Muscle of back (tissue), 13 donors: ENCODE data around the gene GALR3. TPM values are rescaled to one million over a fixed set of nuclear protein-coding genes. Genes with fewer than 3 reads are reported as not detected.
"Not testable (repeated sequence)": the region's sequence is repeated elsewhere in the genome, so short reads cannot be mapped to it uniquely, and the experiment has no call there.

Source experiments
- DNase-seq, 3 donors: peaks; one replicate each; pipeline versions ENCODE4 v3.0.0 to v3.0.0-alpha.2; 2013
- long read RNA-seq, 9 donors: transcript quantifications; one replicate each; lab custom pipeline, GENCODE V29; 2026
- polyA plus RNA-seq, 10 donors: library from polyadenylated mRNA; unstranded; fragments of 120-200 nt; gene quantifications; one replicate each; pipeline ENCODE4 v1.2.1, GENCODE V29; 2013; ENCODE audit not compliant: insufficient read length in 10 of 10

The GALR3 gene, protein sequence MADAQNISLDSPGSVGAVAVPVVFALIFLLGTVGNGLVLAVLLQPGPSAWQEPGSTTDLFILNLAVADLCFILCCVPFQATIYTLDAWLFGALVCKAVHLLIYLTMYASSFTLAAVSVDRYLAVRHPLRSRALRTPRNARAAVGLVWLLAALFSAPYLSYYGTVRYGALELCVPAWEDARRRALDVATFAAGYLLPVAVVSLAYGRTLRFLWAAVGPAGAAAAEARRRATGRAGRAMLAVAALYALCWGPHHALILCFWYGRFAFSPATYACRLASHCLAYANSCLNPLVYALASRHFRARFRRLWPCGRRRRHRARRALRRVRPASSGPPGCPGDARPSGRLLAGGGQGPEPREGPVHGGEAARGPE
- under 1 TPM in 1 of 10 donors, not detected in 9; 0.11 TPM for polyA plus RNA-seq
- long read RNA-seq, donor 1 = 0 reads
- long read RNA-seq, donor 2 = 0 reads
- long read RNA-seq, donor 3 = 0 reads
- long read RNA-seq, donor 4 = 0 reads
- long read RNA-seq, donor 5 = 0 reads
- long read RNA-seq, donor 6 = 0 reads
- long read RNA-seq, donor 7 = 0 reads
- long read RNA-seq, donor 8 = 0 reads
- long read RNA-seq, donor 9 = 0 reads

DNA sequence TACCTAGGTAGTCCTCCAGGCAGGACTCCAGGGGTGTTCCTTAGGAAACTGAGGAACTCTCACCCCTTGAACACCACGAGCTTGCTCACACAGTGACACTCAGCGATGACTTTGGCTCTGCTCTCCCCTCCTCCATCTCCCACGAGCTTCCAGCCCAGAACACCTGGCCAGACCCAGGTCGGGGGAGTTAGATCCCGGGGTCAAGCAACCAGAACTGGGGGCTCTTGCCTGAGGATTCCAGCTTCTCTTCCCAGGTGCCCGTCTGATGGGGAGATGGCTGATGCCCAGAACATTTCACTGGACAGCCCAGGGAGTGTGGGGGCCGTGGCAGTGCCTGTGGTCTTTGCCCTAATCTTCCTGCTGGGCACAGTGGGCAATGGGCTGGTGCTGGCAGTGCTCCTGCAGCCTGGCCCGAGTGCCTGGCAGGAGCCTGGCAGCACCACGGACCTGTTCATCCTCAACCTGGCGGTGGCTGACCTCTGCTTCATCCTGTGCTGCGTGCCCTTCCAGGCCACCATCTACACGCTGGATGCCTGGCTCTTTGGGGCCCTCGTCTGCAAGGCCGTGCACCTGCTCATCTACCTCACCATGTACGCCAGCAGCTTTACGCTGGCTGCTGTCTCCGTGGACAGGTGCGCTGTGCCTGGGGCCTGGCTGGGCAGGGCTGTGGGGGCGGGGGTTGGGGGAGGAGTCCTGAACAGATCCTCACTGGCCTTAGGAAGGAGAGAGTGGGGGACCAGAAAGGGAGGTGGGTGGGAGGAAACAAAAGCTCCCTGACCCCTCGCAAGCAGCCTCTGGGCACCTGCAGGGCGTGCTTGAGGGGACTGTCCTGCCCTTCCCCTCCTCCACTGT lies at the start of gene GALR3:
TSS of gene GALR3 (plus strand) at position 249 of the 852 bp plus-strand sequence. CDS start at position 274, 25 bp downstream.
- no peak for DNase-seq

DNA sequence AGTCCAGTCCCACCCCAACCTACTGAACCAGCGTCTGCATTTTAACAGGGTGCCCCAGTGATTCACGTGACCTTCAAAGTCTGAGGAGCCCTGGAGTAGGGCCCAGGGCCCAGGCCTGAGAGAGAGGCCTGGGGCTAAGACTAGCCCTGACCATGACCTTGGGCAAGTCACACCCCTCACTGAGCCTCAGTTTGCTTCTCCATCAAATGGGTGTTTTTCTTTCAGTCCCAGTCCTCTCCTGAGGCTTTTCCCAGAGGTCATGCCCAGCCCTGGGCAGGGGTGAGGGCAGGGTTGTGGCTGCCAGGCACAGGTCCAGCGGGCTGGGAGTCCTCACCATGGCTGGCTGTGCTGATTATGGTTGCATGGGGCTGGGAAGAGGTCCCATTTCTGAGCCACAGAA lies 48.5 kb upstream of the GALR3 start:
- no peak for DNase-seq

DNA sequence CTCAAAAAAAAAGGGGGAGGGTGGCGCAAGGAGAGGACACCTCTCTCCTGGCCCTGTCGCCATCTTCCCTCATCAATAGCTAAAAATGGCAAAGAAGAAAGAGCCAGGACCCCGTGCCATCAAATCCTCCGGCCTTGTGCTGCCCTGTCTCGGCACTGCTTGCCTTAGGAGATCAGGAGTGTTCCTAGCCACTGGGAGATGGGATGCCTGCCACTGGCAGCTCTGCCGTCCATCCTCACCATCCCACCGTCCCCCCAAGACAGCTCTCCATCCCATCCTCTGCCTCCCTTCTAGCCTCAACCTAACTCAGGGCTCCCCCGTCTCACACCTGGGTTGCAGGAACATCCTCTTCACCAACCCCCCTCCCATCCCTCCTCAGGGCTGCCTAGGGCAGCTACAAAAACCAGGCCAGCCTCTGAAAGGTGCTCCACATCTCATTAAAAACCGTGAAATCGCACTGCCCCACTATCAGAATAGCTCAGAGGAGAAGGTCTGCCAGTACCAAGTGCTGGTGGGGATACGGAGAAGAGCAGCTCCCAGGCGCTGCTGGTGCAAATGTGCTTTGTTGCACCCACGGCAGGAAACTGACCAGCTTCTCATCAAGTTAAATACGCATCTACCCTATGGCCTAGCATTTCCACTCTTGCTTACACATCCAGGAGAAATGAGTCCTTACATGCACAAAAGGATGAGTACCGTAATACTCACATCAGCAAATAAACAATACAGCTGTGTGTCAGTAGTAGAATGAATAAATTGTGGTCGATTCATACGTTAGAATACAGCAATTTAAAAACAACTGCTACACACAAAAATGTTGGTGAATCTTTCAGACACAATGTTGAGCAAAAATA lies 47.2 kb upstream of the GALR3 start:
- DNase-seq = peak in 1 of 3 donors; percentile 19

DNA sequence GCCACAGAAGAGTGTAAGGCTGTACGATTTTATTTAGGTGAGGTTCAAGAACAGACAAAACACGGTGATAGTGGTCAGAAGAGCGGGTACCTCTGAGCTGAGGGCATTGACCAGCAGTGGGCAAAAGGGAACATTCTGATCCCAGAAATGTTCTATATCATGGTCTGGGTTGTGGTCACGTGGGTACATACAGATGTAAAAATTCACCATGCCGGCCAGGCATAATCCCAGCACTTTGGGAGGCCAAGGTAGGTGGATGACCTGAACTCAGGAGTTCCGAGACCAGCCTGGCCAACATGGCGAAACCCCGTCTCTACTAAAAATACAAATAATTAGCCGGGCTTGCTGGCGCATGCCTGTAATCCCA lies 46.6 kb upstream of the GALR3 start:
- DNase-seq = no peak

DNA sequence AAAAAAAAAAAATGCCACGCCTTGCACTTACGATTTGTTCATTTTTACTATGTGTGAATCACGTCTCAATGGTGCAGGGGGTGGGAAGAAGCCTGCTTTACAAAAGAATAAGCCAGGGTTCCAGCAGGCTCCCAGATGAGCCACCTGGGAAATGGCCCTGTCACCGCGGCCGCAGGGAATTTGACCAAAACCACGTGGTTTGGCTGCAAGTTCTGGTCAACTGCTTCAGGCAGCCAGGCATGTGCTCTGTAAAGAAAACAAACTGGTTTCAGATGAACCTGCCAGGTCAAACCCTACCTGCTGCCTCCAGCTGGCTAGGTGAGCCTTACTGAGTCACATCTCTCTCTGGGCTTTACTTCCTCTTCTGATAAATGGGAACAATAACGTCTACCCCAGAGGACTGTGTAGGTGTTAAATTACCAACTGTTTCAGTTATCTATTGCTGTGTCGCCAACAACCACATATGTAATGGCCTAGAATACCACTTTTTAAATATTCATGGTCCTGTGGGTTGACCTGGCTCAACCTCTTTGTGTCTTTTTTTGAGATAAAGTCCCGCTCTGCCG lies 46.0 kb upstream of the GALR3 start:
- DNase-seq = peak in 2 of 3 donors; percentile 27 to 41

DNA sequence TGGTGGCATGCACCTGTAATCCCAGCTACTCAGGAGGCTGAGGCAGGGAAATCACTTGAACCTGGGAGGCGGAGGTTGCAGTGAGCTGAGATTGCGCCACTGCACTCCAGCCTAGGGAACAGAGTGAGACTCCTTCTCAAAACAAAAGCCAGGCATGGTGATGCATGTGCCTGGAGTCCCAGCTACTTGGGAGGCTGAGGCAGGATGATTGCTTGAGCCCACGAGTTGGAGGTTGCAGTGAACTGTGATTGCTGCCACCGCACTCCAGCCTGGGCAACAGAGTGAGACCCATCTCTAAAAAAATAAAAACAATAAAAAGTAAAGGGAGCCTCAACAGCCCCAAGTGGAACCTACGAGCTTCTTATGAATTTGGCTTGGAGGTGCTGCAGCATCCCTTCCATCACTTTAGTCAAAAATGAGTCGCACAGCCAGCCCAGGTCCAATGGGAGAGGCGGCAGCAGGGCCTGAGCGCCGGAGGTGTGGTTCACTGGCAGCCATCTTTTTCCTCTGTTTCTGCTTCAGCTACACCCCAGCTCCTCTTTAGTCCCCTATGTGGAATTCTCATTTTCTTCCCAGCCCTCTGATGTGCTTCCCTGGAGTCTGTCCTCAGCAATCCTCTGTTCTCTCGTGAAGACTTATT lies 44.7 kb upstream of the GALR3 start:
- no peak for DNase-seq

DNA sequence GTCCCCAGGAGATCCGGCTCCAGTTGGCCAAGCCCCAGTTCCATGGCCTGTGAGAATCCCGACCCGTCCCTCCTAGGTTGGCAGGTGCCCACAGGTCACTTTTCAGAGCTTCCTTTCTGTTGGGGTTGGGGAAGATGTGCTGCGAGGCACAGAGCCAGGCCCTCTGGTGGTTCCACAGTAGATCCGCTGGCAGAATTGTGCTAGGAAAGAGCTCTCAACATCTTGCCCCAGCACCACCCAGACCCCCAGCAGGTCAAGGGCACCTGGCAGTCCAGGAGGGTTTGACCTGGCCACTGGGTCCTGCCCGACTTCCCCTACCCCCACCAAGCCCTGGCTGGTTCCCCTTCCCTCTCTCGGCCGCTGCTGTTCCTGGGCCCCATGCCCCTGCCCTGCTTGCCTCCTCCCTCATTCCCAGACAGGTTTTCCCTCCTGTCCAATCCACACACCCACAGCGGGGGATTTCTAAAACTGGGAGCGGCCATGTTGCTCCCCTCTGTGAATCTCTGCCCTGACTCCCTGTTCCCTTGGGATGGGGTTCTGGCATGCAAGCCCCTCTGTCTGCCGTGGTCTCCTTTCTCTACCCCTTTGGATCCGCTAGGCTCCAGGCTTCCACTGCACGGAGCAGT lies 41.6 kb upstream of the GALR3 start:
- DNase-seq = peak in 1 of 3 donors; percentile 60

DNA sequence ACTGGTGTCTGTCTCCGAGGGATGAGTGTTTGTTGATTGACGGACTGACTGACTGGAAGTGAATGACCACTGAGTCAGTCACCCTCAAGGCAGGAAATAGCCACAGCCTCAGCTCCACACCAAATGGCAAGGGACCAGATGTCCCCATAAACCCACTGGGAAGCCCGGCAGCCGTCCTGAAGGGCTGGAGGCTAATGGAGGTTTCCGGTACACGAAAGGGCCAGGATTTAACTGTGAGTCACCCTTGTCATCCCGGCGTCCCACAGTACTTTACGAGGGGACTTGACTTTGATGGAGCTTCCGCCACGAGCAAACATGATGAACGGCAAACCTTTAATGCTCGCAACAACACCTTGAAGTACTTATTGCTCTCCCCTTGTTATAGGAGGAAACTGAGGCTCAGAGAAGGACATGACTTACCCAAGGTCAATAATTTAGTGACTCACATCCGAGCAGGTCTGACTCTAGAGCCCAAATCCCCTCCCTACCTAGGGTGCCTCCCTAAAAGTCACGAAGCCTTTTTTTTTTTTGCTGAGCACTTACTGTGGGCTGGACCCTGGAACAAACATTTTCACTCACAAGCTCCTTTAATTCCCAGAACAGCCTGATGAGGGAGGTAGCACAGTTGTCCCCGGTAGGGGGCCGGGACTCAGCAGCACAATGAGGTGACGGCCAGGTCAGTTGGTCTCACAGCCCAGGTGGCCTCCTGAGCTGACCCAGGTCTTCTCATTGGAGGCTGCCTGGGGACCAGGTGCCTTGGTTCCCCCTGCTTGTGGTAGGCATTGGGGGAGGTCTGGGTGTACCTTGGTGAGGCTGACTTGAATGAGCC lies 40.6 kb upstream of the GALR3 start:
- no peak for DNase-seq

DNA sequence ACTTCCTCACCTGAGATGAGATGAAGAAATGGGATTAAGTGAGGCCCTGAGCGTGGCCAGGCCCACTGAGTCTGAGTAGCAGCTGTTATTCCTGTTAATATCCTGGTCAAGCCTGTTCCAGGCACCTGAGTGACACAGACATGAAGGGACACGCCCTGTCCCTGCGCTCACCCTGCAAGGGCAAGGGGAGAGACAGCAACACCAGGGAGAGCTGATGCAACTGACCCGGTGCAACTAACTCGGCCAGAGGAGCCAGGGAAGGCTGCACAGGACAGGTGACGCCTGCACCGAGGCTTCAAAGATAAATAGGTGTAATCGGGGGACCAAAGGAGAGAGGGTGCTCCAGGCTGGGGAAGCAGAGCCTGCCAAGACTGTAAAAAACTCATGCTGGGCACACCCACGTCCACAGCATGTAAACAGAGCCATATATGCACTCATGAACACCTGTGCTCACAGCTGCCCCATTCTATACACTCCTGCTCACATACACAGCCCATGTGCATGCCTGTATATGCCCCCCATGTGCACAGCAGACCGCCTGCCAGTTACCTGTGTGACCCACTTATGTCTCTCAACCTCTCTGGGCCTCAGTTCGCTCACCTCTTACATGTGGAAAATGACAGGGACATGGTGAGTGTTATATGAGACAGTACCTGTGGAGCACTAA lies 38.2 kb upstream of the GALR3 start:
- no peak for DNase-seq

DNA sequence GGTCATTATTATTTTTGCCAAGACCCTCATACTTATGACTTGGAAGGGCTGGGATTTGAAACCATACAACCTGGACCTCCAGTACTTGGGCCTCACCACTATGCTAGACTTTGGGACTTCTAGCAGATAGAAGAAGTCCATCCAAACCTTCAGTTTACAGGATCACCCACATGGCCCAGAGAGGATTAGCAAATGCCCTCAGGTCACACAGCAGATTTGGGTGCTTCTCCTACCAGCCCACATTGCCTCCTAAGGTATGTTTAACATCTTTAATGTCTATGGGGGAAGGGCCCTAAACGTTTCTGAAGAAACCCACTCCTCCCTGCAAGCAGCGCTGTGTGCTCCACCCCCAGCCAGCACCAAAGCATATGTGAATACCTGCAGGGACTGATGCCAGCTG lies 32.9 kb upstream of the GALR3 start:
- no peak for DNase-seq

DNA sequence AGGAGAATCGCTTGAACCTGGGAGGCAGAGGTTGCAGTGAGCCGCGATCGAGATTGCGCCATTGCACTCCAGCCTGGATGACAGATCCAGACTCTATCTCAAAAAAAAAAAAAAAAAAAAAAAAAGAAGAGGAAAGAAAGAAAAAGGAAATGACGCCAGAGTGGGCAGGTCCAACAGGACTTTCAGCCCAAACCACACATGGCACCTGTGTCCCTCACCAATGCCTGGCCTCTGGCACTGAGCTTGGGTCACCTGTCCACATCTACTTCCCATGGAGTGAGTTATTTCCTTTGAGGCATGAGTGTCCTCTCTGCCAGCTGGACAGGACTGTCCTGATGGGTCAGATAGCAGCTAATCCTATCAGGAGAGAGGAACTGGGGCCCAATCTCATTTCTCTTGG lies 30.7 kb upstream of the GALR3 start:
- DNase-seq = no peak

DNA sequence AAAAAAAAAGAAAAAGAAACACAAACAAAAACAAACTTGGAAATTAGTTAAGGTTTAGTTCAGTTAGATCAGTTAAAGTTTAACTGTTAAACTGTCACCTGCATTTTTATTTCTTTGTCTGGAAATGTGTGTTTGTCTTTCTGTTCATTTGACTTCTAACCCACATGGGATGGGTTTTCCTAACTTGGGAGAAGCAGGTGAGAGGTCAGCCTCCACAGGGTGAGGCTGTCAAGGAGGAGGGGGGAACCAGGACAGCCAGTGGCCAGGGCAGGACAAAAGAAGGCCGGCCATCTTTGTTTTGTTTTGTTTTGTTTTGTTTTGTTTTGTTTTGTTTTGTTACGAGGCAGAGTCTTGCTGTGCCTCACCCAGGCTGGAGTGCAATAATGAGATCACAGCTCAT lies 28.8 kb upstream of the GALR3 start:
- no peak for DNase-seq

DNA sequence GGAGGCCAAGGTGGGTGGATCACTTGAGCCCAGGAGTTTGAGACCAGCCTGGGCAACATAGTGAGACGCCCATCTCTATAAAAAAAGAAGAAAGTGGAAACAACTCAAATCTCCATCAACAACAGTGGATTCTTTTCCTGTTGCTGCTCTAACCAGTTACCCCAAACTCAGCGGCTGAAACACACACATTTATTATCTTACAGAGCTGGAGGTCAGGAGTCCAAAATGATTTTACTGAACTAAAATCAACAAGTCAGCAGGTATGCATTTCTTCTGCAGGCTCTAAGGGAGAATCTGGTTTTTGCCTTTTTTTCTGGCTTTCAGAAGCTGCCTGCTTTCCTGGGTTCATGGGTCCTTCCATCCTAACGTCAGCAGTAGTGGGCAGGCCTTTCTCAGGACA lies 27.1 kb upstream of the GALR3 start:
- DNase-seq = no peak

DNA sequence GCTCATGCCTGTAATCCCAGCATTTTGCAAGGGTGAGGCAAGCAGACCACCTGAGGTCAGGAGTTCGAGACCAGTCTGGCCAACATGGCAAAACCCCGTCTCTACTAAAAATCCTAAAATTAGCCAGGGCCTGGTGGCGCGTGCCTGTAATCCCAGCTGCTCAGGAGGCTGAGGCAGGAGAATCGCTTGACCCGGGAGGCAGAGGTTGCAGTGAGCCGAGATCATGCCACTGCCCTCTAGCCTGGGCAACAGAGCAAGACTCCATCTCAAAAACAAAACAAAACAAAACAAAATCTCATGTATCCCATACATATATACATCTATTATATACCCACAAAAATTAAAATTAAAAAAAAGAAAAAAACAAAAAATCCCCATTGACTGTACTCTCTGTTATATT lies 25.9 kb upstream of the GALR3 start:
- not testable (repeated sequence) for DNase-seq

DNA sequence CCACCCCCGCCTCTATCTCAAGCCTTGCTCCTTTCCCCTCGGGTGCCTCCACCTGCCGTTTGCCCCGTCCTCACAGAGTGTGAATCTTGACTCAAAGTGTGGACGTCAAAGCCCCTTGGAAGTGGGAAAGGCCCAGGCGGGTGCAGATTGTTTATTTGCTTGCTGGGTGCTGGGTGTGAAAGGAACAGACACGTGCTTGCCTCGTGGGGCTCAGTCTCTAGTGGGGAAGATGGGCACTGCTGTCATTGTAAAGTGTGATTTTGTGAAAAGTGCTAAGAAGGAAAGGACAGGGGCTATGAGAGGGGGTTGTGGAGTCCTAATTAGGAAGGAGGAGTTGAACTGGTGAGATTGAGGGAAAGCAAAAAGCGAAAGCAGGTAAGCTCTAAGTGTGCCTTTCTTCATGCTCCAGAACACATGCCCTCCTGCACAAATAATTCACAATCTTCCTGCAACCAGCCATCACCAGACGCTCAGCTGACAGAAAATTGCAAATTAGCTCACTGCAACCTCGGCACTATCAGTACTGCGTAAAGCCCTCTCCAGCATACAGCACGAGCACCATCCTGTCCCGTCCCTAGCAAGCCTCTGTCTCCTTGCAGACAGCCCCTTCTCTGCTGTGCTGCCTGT lies 25.2 kb upstream of the GALR3 start:
- DNase-seq = no peak

DNA sequence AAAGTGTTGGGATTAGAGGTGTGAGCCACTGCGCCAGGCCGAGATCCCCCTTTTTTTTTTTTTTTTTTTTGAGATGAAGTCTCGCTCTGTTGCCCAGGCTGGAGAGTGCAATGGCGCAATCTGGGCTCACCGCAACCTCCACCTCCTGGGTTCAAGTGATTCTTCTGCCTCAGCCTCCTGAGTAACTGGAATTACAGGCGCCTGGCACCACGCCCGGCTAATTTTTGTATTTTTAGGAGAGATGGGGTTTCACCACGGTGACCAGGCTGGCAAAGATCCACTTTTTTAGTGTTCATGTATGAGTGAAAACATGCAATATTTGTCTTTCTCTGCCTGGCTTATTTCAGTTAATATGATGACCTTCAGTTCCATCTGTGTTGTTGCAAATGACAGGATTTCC lies 23.2 kb upstream of the GALR3 start:
- not testable (repeated sequence) for DNase-seq

DNA sequence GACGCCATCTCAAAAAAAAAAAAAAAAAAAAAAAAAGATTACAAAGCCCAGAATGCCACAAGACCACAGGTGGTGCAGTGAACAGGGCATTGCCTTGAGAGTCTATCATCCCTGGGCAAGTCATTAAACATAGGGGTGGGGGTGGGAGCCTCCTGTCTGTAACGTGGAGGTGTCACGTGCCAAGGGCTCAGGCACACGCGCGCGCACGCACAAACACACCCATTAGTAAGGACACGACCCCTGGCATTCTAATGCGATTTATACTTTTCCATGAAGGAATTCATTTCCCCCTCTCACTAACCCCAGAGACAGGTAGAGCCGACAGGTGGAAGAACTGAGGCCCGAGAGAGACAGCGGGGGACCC lies 21.3 kb upstream of the GALR3 start:
- DNase-seq = no peak
